Breast epithelium (tissue), 4 donors: ENCODE data around the gene NUDC. TPM values are rescaled to one million over a fixed set of nuclear protein-coding genes. Genes with fewer than 3 reads are reported as not detected.

ENCODE experiments used
- DNase-seq, 2 donors: peaks; one replicate each; pipeline ENCODE4 v3.0.0-alpha.2; 2019; ENCODE audit warnings: low spot score in 2 of 2
- H3K27ac ChIP-seq, 2 donors: fragments of 200-600 bp; sonication (generic) in 1 of 2; one replicate each; pipeline ENCODE4 v1.5.1; 2016 to 2019; ENCODE audit warnings: mild to moderate bottlenecking in 1 of 2
- H3K27me3 ChIP-seq, 2 donors: fragments of 200-600 bp; sonication (generic) in 1 of 2; one replicate each; pipeline versions ENCODE4 v1.5.1 to v1.6.0; 2017 to 2019; ENCODE audit warnings: control low read depth in 1 of 2, mild to moderate bottlenecking in 1 of 2
- H3K36me3 ChIP-seq: fragments of 200-600 bp; one replicate; pipeline ENCODE4 v1.5.1; 2019
- H3K4me1 ChIP-seq, 2 donors: fragments of 200-600 bp; sonication (generic); one replicate each; pipeline ENCODE4 v1.5.1; 2016 to 2019; ENCODE audit warnings: control low read depth in 1 of 2
- H3K4me3 ChIP-seq, 3 donors: fragments of 200-600 bp; sonication (generic); 1 replicate in 2 of 3; 2 replicates in 1 of 3; pipeline ENCODE4 v1.5.1; 2016 to 2019; ENCODE audit warnings: mild to moderate bottlenecking in 3 of 3, moderate library complexity in 2 of 3
- H3K9me3 ChIP-seq, 2 donors: fragments of 200-600 bp; sonication (generic) in 1 of 2; one replicate each; pipeline ENCODE4 v1.5.1; 2016 to 2019; ENCODE audit warnings: control low read depth in 1 of 2
- CTCF ChIP-seq, 3 donors: fragments of 450-650 bp; IDR thresholded peaks; one replicate each; pipeline ENCODE4 v1.5.1; 2016 to 2017; ENCODE audit warnings: antibody characterized with exemption in 3 of 3, mild to moderate bottlenecking in 3 of 3, moderate library complexity in 3 of 3
- POLR2A ChIP-seq: fragments of 450-650 bp; IDR thresholded peaks from one replicate; pipeline ENCODE4 v1.6.1; 2016; ENCODE audit warnings: antibody characterized with exemption, mild to moderate bottlenecking, moderate library complexity
- POLR2AphosphoS5 ChIP-seq, 3 donors: sonication (generic); formaldehyde crosslinking; IDR thresholded peaks; one replicate each; pipeline ENCODE4 v1.6.1; 2017; ENCODE audit warnings: antibody characterized with exemption in 3 of 3
- intact Hi-C: fragments of 100-400 bp; cut with DNase I; formaldehyde crosslinking; loops from one replicate; pipeline ENCODE4 v1.15.1; 2023; ENCODE audit warnings: low total_unique reads
- total RNA-seq, 3 donors: library from RNA; depleted of rRNA; stranded (reverse); fragments of >200 nt; gene quantifications; one replicate each; pipeline ENCODE4 v1.1.0, GENCODE V29; 2016

NUDC gene
- total RNA-seq, 3 donors from 2014 or later = 47.9 to 51.5 (median 49.4) TPM

- no peak overlapping the region for H3K27ac ChIP-seq
- no peaks in the 10 kb centered on the region for H3K27me3 ChIP-seq
- intact Hi-C loops = no loop called here
- H3K9me3 ChIP-seq = no peaks in the 10 kb centered on the region
- H3K36me3 ChIP-seq = no peaks in the 10 kb centered on the region
- no peak for TF ChIP-seq POLR2A
- TF ChIP-seq POLR2AphosphoS5 (IDR thresholded peaks at IDR 0.05) = no peak
- no peak for TF ChIP-seq CTCF (IDR thresholded peaks at IDR 0.05)
- H3K4me1 ChIP-seq = no peaks in the 10 kb centered on the region
- DNase-seq = peak in 1 of 2 donors; percentile 71
- H3K4me3 ChIP-seq = no peak overlapping the region
Observed at GRCh38 chr1:26907071-26907917, 14.2 kb upstream of the NUDC start.

GRCh38 chr1:26909951-26910342, 11.6 kb upstream of the NUDC start:
- Histone ChIP-seq H3K27me3 (no peaks in the 10 kb centered on the region), H3K4me1 (no peaks in the 10 kb centered on the region), H3K27ac (no peak overlapping the region), H3K36me3 (no peaks in the 10 kb centered on the region), H3K4me3 (no peak overlapping the region), H3K9me3 (no peaks in the 10 kb centered on the region)
- TF ChIP-seq CTCF (IDR thresholded peaks at IDR 0.05) (no peak), POLR2AphosphoS5 (IDR thresholded peaks at IDR 0.05) (no peak), POLR2A (no peak)
- intact Hi-C loops = no loop called here
- no peak for DNase-seq

- no peak for TF ChIP-seq CTCF (IDR thresholded peaks at IDR 0.05)
- TF ChIP-seq POLR2A = no peak
- TF ChIP-seq POLR2AphosphoS5 (IDR thresholded peaks at IDR 0.05) = no peak
- no peak overlapping the region for H3K4me3 ChIP-seq
- H3K36me3 ChIP-seq = no peaks in the 10 kb centered on the region
- H3K4me1 ChIP-seq = no peaks in the 10 kb centered on the region
- H3K9me3 ChIP-seq = no peaks in the 10 kb centered on the region
- H3K27me3 ChIP-seq = no peaks in the 10 kb centered on the region
- H3K27ac ChIP-seq = no peak overlapping the region
- intact Hi-C loops = no loop called here
- no peak for DNase-seq
Observed at GRCh38 chr1:26910343-26911160, 11.0 kb upstream of the NUDC start.

GRCh38 chr1:26911399-26912146, 10.0 kb upstream of the NUDC start:
- H3K9me3 ChIP-seq = no peaks in the 10 kb centered on the region
- no peaks in the 10 kb centered on the region for H3K36me3 ChIP-seq
- no peak for TF ChIP-seq POLR2A
- no peak for TF ChIP-seq POLR2AphosphoS5 (IDR thresholded peaks at IDR 0.05)
- no peak for TF ChIP-seq CTCF (IDR thresholded peaks at IDR 0.05)
- no peaks in the 10 kb centered on the region for H3K27me3 ChIP-seq
- intact Hi-C loops = no loop called here
- H3K27ac ChIP-seq = no peak overlapping the region
- H3K4me3 ChIP-seq = no peak overlapping the region
- no peak for DNase-seq
- H3K4me1 ChIP-seq = no peaks in the 10 kb centered on the region
